Neural cell (in vitro differentiated cells): ENCODE measurements around the gene SEC14L1. TPM values are rescaled to one million over a fixed set of nuclear protein-coding genes. Genes with fewer than 3 reads are reported as not detected.

Experiments
- polyA plus RNA-seq: library from polyadenylated mRNA; depleted of rRNA; stranded (reverse); fragments of >200 nt; gene quantifications from 2 replicates; pipeline ENCODE4 v1.2.3, GENCODE V29; 2014
- small RNA-seq, 3 experiments: library from RNA; depleted of rRNA; stranded (forward); fragments of <200 nt; gene quantifications; one replicate each; pipeline ENCODE3, GENCODE V24; 2012

Gene SEC14L1
- polyA plus RNA-seq, 1 donor from 2014 or later, result 40.4 TPM

Small RNAs within 50 kb of the gene (small RNA-seq; reads per million reads assigned to genes)
- 0 reads per million in 3 experiments for gene RNU4-47P
